Activated gamma-delta T cell treated with Interleukin-2 at 50 U/mL for 16 hours (primary cell): ENCODE measurements around the gene ZC3HAV1.
A peak's percentile ranks its signal among the peaks of the same experiment; 100 is the strongest.
"Not testable (repeated sequence)": the region's sequence is repeated elsewhere in the genome, so short reads cannot be mapped to it uniquely, and the experiment has no call there.

Experiments used
- DNase-seq: peaks from one replicate; pipeline ENCODE4 v3.0.0-alpha.2; 2020

The ZC3HAV1 gene

DNA sequence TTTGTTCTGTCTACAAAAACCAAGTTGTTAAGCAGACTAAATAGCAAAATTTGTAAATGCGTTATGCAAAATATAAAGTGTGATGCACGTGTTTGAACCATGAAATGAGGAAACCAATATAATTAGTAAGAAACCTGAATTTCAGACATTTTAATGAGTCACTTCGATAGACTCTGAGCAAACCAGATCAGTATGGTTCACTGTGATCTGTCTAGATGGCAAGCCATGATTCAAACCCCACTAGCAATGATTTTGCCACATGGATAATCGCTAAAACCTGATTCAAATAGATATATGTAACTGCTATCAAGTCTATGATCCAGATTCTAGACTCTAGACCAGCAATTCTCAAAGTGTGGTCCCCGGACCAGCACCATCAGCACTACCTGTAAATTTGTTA is 24.8 kb downstream of the ZC3HAV1 start:
- DNase-seq: no peak

GRCh38 chr7:139081584-139081983 is 27.9 kb downstream of the ZC3HAV1 start:
- no peak for DNase-seq

- DNase-seq: no peak
Observed at GRCh38 chr7:139080905-139081304, 28.6 kb downstream of the ZC3HAV1 start.

DNA sequence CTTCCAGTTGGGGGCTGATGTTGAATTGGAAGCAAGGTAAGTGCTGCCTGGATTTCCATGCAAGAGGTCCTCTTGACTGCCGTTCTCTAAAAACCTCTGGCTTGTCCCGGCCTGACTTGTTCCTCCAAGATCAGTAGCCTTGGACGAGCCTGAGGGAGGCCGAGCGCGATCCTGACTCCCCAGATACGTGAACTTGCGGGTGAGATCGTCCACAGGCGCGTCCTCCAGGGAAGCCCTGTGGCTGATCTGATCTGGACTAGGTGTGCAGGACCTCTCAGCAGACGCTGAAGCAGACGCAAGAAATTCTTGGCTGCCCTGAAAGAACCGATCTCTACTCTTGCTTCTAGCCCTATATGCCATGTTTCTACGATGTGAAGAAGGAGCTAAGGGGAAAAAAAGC is 29.7 kb downstream of the ZC3HAV1 start:
- no peak for DNase-seq

DNA sequence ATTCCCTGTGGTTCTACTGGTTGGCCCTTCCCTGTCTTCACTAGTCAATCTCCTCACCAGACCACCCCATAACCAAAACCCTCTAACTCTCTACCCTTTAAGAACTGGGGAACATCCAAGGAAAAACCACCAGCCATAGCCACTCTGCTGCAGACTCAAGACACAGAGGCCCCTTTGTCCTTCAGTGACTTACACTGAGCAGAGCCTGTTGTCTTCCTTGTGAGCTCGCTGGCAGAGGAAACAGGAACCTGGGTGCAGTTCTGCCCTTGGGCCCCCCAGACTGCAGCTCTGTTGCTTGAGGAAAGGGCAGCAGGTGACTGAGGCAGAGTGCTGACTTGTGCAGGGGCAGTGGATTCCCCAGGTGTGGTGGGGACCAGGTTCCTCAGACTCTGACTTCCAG is 30.6 kb downstream of the ZC3HAV1 start:
- no peak for DNase-seq

- no peak for DNase-seq
Observed at GRCh38 chr7:139078399-139078798, 31.1 kb downstream of the ZC3HAV1 start.

- not testable (repeated sequence) for DNase-seq
Observed at GRCh38 chr7:139077706-139078105, 31.8 kb downstream of the ZC3HAV1 start.

DNA sequence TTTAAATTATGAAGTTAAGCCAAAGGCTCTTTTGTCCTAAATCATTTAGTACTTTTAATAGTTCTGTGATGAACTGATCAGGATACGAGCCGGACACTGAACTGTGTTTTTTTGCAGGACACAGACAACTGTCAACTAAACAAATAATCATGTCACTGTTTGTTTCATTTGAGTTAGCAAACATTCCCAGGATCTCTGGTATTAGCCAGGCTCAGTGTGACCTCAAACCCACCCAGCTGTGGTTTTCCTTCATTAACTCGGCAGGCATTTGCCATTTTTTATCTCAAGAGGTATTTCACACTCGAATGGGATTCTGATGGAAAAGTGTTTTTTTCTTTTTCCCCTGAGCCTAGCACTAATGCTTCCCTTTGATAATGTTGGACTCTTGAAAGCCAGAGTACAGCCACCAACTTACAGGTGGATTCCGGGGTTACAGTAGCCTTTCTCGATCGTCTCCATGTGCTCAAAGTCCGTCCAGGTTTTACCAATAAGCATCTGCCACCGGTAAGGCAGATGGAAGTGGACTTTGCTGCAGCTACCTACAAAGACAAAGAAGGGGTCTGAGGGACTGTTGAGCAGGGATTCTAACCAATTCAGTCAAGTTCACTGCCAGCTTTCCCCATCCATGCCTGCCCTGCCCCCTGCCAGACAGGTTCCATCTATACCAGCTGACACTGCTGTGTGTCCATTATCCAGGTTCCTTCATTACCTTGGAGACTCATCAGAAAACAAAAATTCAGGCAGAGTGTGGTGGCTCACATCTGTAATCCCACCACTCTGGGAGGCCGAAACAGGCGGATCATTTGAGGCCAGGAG is 33.4 kb downstream of the ZC3HAV1 start:
- DNase-seq: no peak

- peak; percentile 72 for DNase-seq
Observed at GRCh38 chr7:139075031-139075652, 34.4 kb downstream of the ZC3HAV1 start.

DNA sequence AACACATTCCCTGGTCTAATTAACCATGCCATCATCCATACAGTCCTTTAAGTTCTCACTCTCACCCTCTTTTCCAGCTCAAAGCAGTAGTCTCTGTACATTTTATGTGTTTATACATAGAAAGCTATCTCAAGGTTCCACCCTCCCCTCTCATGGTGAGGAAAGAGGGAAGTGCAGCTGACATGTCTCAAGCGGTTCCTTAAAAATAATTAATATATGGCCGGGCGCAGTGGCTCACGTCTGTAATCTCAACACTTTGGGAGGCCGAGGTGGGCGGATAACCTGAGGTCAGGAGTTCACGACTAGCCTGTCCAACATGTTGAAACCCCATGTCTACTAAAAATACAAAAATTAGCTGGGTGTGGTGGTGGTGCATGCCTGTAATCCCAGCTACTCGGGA is 36.7 kb downstream of the ZC3HAV1 start:
- DNase-seq: no peak

DNA sequence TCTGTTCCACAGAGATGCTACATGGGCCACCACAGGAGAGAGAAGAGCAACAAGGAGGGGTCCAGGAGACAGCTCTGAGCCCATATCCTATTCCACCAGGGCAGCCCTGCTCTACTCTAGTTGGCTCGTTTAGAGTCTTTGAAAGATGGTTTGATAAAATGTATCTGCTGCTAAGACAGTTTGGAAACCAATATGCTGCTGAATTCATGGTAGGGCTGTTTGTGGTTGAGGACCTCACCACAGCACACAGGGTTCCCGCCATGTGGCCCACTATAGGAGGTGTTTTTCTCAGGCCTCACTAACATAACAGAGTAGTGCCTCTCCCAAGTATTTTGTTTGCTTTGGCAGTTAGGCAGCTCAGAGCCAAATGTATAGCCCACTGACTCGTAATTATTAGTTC is 37.8 kb downstream of the ZC3HAV1 start:
- DNase-seq: no peak

DNA sequence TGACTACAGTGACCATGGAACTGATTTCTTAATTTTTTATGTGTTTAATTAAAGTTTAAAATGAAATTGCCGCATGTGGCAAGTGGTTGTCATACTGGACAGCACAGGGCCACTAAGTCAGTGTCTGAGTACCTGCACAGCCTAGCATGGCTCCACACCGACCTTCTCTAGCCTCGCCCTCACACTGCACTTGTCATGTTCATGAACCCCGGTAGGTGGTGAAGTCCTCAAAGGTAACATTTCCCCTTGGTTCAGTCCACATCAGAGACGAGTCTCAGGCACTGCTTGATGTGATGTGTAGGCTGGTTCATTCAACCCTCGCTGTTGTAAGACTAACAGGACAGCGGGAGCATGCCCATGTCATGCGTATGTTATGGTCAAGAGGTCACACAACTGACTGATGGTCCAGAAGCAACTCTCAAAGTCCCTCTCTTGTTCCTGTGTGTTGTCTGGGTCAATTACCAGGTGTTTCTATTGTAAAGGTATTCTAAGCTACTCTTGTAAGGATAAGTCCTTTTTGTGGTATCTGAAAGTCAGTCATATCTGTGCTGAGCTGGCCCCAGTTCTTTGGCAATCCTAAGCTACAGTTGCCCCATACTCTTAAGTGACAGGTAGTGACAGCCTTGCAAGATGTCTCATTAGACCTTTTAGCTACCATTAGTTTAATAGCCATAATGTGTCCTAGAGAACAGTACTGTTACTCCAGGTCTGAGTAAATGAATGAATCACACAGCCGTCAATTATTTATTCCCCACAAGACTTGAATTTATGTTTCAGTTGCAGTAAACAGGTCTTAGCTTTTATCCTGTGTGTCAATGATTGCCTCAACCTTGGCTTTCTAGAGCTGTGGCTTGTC is 40.7 kb downstream of the ZC3HAV1 start:
- peak; percentile 25 for DNase-seq

DNA sequence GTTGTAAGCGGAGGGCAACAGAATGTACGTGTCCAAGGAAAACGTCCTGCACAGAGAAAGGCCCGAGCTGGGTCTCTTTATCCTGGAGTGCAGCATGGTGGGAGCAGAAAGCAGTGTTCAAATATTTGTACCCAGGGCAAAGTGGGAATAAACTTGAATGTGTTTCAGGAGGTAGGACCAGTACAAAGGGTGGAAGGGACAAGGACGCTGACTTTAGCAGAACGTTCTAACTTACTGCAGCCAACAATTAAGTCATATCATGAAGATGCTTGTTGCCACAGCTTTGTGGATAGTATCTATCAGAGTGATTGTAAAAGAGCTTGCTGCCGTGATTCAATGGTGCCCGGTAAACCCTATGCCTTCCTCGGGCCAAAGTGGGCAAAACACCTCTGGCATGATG is 43.2 kb downstream of the ZC3HAV1 start:
- no peak for DNase-seq

GRCh38 chr7:139065323-139065722 is 44.2 kb downstream of the ZC3HAV1 start:
- no peak for DNase-seq

DNA sequence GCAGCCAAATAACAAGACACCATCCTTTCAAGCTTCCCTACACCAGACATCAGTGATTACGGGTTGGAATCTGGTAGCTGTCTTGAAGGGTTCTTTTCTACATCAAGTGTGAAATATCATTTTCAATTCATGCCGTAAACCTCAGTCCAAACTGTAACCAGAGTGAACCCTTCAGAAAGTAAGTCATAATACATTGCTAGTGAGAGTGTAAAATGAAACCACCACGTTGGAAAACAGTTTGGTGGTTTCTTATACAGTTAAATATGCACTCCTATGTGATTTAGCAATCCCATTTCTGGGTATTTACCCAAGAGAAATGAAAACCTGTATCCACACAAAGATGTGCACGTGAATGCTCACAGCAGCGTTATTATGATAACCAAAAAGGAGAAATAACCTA is 48.1 kb downstream of the ZC3HAV1 start:
- no peak for DNase-seq

DNA sequence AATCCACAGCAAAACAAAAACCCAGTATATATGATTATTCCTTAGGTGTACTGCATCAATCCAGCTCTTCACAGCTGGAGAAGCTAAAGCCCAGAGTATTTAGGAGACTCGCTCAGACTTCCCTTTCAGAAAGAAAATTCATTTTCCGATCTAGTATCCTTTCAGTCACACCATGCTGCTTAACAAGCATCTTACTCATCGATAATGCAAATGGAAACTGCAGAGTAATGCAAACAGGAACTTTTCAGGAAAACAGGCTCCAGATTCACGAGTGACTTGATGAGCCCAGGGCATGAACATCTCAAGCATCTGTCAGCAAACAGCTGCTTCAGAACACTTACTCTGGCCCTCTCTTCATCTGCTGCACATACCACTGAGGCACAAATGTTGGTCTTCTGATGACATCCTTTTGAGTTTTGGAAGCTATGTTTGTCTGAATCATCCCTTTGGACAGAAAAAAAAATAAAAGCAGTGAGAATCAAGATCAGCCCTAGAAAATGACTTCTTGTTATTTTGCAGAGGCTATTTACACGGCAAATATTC is 48.8 kb downstream of the ZC3HAV1 start:
- no peak for DNase-seq

GRCh38 chr7:139059905-139060304 is 49.6 kb downstream of the ZC3HAV1 start:
- DNase-seq: no peak

DNA sequence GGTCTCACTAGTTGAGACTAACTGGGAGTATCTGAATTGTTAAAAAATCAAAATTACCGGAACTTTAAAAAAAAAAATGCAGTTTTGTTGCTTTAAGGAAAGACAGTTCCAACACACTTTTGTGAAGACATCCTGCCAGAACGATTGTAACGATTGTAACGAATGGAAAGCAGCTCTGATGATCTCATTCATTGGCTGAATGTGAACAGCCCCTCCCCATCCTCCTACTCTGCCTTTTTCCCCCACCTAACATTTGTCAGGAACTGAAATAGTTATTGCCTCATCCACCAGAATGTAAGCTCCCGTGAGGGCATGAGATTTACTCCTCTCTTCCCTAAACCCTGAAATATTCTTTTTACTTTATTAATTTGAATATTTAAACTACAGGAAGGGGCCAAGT is 50.6 kb downstream of the ZC3HAV1 start:
- no peak for DNase-seq

DNA sequence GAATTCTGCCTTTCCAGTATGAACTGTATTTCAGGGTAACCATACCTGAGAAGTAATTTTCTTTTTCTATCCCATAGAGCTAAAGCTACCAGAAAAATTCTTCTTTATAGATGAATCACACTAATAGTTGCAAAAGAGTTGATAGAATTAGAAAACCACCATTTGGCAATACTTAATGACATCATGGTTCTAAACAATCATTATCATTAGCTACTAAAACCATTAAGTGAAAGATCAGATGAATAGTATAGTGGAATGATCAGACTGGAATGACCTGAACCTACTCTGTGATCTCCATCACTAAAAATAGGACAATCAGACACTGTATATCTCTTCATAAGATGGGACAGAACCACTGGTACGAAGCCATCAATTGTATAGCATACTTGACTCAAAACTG is 53.8 kb downstream of the ZC3HAV1 start:
- DNase-seq: no peak

DNA sequence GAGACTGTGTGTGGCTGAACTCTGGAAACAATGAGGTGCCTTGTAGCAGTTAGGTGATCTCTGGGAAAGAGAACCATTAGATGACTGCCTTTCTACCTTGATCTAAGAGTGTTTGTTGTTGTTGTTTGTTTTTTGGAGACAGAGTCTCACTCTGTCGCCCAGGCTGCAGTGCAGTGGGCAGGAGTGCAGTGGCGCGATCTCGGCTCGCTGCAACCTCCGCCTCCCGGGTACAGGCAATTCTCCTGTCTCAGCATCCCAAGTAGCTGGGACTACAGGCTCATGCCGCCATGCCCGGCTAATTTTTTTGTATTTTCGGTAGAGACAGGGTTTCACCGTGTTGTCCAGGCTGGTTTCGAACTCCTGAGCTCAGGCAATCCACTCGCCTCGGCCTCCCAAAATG is 54.9 kb downstream of the ZC3HAV1 start:
- DNase-seq: not testable (repeated sequence)

GRCh38 chr7:139054101-139054500 is 55.4 kb downstream of the ZC3HAV1 start:
- no peak for DNase-seq

DNA sequence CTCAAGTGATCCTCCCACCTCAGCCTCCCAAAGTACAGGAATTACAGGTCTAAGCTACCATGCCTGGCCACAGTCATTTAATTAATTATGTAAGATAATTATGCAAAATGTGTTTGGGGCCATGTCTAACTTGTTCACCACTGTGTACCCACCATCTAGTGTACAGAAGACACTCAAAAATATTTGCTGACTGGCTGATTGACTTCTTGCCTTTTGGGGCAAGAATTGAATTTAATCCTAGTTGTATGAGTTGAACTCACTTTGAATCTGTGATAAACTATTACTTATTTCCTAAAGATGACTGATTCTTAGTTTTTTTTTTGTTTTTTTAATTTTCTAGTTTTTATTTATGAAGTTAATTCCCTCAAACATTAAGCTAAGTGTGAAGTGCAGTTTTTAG is 57.9 kb downstream of the ZC3HAV1 start:
- no peak for DNase-seq

GRCh38 chr7:139049936-139050335 is 59.6 kb downstream of the ZC3HAV1 start:
- DNase-seq: no peak
